NCI-H2196 (cell line): ENCODE data around the gene SMPDL3B.
A peak's percentile ranks its signal among the peaks of the same experiment; 100 is the strongest.
"Not testable (repeated sequence)": the region's sequence is repeated elsewhere in the genome, so short reads cannot be mapped to it uniquely, and the experiment has no call there.

Experiments
- DNase-seq: peaks from one replicate; lab custom pipeline; 2025; ENCODE audit not compliant: unreplicated experiment; lab: John Stamatoyannopoulos, UW

SMPDL3B gene

DNA sequence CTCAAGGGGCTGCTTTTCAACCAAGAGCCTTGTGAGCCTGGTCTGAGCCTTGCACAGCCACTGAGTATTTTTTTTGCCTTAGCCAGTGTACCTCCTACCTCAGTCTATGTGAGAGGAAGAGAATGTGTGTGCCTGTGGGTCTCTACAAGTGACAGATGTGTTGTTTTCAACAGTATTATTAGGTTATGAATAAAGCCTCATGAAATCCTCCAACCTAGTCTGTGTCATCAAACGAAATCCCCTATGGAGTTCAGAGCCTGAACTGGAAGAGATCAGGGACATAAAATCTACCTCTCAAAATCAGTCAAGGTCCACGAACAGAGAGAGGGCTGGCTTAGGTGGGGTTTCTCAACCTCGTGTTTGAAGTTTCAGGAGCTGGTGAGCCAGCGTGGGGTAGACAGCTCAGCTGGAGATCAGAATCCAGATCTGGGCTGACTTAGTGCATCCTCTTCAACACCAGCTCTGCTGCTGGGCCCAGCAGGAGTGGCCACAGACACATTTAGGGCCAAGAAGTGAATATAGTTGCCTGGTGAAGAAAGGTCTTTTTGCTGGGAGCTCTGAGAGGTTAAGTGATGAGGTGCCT lies 33.2 kb downstream of the SMPDL3B start:
- DNase-seq = no peak

DNA sequence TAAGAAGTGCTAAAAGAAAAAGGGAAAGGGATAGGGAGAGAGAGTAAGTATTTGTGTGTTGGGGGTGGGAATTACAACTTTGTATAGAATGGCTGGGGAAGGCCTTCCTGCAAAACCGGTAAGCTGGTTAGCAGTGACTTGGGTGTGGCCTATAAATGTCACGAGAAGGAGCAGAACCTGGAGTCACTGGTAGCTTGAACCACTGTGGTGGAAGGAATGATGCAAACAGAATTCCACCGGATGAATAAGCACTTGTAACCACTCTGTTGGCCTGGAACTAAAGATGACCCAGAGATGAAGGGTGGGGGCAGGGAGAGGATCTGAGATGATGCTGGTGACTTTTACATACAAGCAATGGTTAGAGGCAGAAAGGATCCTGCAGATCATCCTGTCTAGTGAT lies 33.9 kb downstream of the SMPDL3B start:
- DNase-seq = no peak

GRCh38 chr1:27970401-27970800 lies 35.6 kb downstream of the SMPDL3B start:
- DNase-seq = no peak

- peak; percentile 23 for DNase-seq
Observed at GRCh38 chr1:27971674-27972073, 36.9 kb downstream of the SMPDL3B start.

GRCh38 chr1:27972141-27972540 lies 37.3 kb downstream of the SMPDL3B start:
- DNase-seq = no peak

DNA sequence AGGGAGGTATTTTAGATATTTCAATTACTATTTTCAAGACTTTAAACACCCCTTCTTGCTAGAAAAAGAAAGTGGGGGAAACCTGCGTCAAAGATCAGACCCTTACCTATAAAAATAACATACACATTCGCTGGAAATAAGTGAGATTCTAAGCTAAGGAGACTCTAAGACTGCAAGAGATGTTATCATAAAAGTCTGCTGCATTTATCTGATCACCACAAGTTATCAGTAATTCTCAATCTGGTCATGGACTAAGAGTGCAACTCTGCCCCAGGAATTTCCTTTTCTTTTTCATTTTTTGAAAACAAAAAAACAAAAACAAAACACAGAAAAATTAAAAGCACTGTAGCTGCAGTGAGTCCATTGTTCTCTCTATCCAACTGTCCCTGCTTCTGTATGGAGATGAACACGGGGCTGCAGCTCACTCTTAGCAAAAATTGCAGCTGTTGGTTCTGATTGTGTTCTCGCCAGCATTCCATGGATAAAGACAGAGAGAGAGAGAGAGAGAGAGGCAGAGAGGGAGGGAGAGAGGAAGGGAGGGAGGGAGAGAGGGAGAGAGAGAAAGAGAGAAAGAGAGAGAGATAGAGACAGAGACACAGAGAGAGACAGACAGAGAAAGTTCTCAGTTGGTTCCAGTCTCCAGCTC lies 39.1 kb downstream of the SMPDL3B start:
- no peak for DNase-seq

DNA sequence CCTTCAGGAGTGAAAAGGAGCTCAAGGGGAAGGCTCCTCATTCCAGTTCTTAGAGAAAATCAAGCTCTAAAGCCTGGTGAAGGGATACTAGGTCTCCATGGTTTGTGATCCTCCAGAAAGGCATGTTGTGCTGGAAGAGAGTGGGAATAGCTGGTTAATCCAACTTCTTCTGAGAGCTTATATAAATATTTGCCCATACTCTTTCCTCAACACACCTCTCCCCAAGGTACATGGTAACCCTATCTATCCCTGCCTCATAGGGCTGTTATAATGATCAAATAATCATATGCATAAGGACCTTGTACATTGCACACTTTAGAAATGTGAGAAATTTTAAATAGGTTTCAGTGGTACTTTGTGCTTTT lies 39.6 kb downstream of the SMPDL3B start:
- no peak for DNase-seq

- DNase-seq = peak; percentile 32
Observed at GRCh38 chr1:27979151-27979858, 44.5 kb downstream of the SMPDL3B start.

DNA sequence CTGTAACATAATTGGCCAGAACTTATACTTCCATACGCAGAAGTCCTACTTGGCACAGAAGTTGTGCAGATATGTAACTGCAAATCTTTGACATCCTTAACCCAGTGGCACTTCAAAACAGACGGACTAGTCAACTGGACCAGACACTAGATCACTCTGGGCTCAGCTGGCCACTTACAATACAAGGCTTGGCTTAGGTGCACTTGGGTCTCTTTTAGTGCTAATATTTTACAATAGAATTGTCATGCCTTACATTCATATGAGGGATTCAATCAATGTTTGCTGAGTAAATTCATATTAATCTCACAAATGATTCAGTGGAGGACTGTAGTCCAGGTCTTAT lies 45.0 kb downstream of the SMPDL3B start:
- no peak for DNase-seq

DNA sequence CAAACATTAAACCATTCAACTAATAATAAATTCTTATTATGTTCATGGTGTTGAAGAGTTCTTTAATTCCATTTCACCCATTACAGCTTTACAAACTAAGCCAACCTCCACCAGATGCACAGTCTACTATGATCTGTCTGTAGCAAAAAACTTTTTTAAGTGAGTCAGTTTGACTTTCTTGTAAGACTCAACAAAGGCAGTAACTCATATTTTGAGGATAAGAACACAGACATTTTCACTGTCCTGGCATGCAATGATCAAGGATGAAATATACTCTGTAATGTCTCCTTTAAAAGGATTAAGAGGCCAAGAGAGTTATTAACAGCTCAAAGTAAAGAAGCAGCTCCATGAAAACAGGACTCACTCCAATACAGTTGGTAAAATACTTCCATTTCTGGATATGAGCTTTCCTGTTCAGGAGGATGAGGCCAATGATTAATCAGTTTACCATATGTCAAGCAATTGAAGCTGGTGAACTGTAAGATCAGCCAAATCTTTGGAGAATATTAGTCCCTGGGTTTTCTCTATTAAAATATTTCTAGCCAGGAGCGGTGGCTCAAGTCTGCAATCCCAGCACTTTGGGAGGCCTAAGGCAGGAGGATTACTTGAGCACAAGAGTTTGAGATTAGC lies 45.5 kb downstream of the SMPDL3B start:
- DNase-seq = no peak

GRCh38 chr1:27981145-27981544 lies 46.3 kb downstream of the SMPDL3B start:
- DNase-seq = no peak

DNA sequence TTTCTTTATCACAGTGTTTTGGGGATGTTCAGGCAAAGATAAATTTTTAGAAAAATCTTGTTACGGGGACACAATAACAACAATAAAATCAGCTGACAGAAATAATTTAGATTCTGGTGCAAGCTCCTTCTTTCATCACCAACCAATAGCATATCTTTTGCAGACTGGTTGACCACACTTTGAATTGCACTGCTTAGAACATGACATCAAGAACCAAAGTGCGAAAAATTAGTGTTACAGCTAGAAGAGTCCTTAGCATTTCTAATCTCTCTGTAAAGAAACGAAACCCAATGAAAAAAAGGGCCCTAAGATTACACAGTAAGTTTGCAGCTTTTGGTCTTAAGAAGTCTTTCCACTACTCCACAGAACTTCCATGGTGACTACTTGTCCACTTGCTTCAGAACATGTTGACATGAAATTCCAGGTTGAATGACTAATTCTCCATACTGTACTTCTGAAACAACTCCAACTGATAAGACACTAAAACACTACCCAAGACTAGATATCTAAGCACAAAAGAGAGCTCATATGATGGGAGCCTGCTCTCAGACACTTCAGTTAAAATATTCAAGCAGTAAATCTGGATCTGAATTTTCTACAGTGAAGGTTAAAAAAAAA lies 56.2 kb downstream of the SMPDL3B start:
- no peak for DNase-seq

- no peak for DNase-seq
Observed at GRCh38 chr1:27992276-27992675, 57.5 kb downstream of the SMPDL3B start.

DNA sequence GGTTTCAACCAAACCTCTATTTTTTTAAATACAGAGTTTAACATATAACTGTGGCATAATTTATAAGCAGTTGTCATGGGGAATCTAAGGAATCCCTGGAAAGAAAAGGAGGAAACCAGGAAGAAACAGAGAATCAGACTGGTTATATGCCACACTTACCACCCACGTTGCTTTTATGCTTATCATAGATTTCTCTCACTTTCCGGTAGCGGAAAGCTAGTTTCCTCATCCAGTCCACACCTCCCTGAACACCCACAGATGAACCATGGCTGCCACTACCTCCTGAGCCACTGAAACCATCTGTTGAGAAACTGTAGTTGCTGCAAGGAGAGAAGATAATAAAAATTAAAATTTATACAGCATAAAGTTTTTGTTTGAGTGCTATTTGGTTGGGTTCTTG lies 58.4 kb downstream of the SMPDL3B start:
- DNase-seq = no peak

- no peak for DNase-seq
Observed at GRCh38 chr1:27994060-27994459, 59.3 kb downstream of the SMPDL3B start.

GRCh38 chr1:27994526-27994925 lies 59.7 kb downstream of the SMPDL3B start:
- DNase-seq = not testable (repeated sequence)

- no peak for DNase-seq
Observed at GRCh38 chr1:27999055-27999454, 64.3 kb downstream of the SMPDL3B start.

- no peak for DNase-seq
Observed at GRCh38 chr1:28002600-28002999, 67.8 kb downstream of the SMPDL3B start.

GRCh38 chr1:28003117-28003516 lies 68.3 kb downstream of the SMPDL3B start:
- DNase-seq = not testable (repeated sequence)
